ENCODE results near the gene JMJD8. TPM values are rescaled to one million over a fixed set of nuclear protein-coding genes. Genes with fewer than 3 reads are reported as not detected.

JMJD8 gene
- total and polyA plus RNA-seq, 8 donors: 41.7 to 72.6 (median 45.5) TPM

DNA sequence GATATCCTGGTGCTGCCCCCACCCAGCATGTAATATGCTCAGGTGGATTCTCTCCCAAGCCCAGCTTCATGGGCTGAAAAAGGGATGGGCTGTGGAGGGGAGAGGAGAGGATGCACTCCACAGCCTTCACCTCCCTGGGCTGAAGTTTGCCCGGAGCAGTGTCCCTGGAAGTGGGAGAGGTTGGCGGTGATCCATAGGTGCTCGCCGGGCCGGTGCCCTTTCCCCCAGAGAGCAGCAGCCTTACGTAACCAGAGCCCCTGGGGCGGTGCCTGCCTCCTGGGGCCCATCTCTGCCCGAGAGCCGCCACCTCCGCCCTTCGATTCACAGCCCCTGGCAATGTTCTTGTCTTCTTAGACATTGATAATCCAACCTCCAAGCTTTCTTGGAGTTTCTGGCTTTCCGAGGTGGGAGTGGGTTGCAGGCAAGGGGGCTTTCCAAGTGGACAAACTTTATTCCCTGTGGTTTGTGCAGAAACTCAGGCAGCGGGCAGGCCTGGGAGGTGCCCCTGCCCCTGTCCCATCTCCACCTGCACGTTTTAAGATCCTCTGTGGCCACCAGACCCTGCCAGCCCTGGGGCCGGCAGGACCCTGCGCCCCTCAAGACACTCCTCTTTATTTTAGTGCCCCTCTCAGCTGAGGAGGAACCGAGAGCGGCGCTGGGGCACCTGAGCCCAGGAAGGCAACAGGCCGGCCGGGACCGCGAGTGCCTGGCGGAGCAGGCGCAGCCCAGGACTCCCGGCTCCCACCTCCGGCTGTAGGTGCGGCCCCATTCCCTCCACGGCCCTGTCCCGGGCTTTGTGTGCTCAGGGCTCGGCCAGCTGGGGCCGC is 38.1 kb downstream of the JMJD8 start:
- intact Hi-C loops (cut with DNase I): no loop called here

DNA sequence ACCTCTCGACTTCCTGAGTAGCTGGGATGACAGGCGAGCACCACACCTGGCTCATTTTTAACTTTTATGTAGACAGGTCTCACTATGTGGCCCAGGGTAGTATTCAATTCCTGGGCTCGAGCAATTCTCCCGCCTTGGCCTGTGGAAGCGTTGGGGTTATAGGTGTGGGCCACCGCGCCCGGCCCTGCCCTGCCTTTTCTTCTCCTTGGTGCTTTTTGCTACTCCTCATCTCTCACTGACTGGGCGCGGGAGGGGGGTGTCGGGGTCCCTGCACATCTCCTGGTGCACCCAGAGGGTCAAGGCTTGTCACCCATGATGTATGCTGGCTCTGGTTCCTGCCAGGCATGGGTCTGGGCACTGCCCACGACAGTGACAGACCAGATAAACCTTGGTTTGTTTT is 39.6 kb downstream of the JMJD8 start:
- peaks cover 0 to 13% of the 10 kb centered on the region in 2 donors for H3K36me3 ChIP-seq
- peaks cover 24 to 65% of the 10 kb centered on the region in 2 donors for H3K4me1 ChIP-seq
- H3K9me3 ChIP-seq: no peaks in the 10 kb centered on the region
- intact Hi-C loops (cut with DNase I): no loop called here
- TF ChIP-seq, protein P1, sequence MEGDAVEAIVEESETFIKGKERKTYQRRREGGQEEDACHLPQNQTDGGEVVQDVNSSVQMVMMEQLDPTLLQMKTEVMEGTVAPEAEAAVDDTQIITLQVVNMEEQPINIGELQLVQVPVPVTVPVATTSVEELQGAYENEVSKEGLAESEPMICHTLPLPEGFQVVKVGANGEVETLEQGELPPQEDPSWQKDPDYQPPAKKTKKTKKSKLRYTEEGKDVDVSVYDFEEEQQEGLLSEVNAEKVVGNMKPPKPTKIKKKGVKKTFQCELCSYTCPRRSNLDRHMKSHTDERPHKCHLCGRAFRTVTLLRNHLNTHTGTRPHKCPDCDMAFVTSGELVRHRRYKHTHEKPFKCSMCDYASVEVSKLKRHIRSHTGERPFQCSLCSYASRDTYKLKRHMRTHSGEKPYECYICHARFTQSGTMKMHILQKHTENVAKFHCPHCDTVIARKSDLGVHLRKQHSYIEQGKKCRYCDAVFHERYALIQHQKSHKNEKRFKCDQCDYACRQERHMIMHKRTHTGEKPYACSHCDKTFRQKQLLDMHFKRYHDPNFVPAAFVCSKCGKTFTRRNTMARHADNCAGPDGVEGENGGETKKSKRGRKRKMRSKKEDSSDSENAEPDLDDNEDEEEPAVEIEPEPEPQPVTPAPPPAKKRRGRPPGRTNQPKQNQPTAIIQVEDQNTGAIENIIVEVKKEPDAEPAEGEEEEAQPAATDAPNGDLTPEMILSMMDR (IDR thresholded peaks at IDR 0.05): no peak
- DNase-seq: no peak
- H3K27ac ChIP-seq: no peak overlapping the region
- no peaks in the 10 kb centered on the region for H3K27me3 ChIP-seq
- no peak for ATAC-seq
- no peak overlapping the region for H3K4me3 ChIP-seq

More for the DNA sequence above, 38.1 kb downstream of the JMJD8 start:
- H3K9me3 ChIP-seq: no peaks in the 10 kb centered on the region
- DNase-seq (no peak), ATAC-seq (no peak)
- H3K4me1 ChIP-seq: peaks cover 31 to 76% of the 10 kb centered on the region in 2 donors
- TF ChIP-seq, protein P1 (IDR thresholded peaks at IDR 0.05): no peak
- no peaks in the 10 kb centered on the region for H3K27me3 ChIP-seq
- no peak overlapping the region for H3K27ac ChIP-seq
- H3K36me3 ChIP-seq: peaks cover 0 to 13% of the 10 kb centered on the region in 2 donors
- no peak overlapping the region for H3K4me3 ChIP-seq

DNA sequence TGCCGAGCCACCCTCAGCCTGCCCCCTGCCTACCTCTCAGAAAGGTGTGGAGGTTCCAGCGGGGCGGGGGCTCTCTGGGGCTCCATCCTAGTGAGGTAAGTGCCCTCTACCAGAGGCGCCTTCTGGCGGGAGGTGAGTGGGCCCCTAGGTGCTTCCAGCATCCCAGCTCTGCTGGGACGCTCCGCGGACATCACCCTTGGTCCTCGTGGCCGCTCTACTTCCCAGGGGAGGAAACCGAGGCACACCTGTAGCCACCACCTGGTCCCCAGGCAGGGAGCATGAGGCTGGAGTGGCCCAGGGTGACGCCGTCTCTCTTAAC is 41.1 kb downstream of the JMJD8 start:
- ATAC-seq (no peak), DNase-seq (no peak)
- H3K4me1 ChIP-seq: peaks cover 17 to 54% of the 10 kb centered on the region in 2 donors
- no peaks in the 10 kb centered on the region for H3K27me3 ChIP-seq
- H3K36me3 ChIP-seq: peaks cover 0 to 13% of the 10 kb centered on the region in 2 donors
- H3K27ac ChIP-seq: peak overlapping the region; percentile 75 to 84
- H3K9me3 ChIP-seq: no peaks in the 10 kb centered on the region
- TF ChIP-seq, protein P1 (IDR thresholded peaks at IDR 0.05): no peak
- H3K4me3 ChIP-seq: peak overlapping the region; percentile 71 to 72
- intact Hi-C loops (cut with DNase I): no loop called here

DNA sequence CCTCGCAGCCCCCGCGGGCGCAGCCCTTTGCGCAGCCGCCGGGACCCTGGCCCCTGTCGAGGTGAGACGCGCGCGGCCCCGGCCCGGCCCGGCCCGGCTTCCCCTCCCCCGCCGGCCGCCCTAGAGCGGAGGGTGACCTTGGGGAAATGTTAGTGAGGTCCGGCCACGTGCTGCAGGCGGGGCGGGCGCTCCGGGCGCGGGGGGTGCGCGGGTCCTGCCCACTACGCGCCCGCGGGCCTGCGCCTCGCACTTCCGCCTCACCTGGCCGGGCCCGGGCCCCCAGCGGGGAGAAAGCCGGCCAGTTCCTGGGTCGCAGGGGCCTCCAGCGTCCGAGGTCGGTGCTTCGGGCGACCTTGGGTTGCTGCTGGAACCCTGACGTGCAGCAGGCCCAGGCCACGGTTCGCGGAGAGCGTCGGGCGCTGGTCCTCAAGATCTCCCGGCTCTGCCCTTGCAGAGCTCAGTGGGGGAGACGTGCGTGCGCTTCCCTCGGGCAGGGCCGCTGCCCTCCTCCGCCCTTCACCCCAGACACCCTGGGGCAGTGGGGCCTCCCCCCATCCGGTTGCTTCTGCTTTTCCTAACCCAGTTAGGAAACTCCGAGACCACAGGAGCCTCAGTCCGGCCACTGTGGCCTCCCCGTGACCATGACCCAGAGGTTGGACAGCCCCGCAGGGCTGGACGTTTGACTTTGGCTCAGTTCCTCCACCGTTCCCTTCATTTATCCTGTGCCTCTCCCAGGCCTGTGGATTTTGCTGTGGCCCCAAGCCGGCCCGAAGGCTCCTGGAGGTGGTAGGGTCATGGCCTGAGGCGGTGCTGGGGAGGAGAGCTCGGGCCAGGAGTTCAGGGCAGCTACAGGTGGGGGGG is 41.7 kb downstream of the JMJD8 start:
- Histone ChIP-seq H3K27ac (peak overlapping the region; percentile 75 to 84), H3K36me3 (peaks cover 0 to 13% of the 10 kb centered on the region in 2 donors), H3K27me3 (no peaks in the 10 kb centered on the region), H3K4me1 (peaks cover 12 to 54% of the 10 kb centered on the region in 2 donors), H3K9me3 (no peaks in the 10 kb centered on the region), H3K4me3 (peak overlapping the region; percentile 71 to 72)
- intact Hi-C loops (cut with DNase I): no loop called here
- TF ChIP-seq, protein P1 (IDR thresholded peaks at IDR 0.05): no peak
- ATAC-seq (peak; percentile 71), DNase-seq (peak in 2 of 4 donors; percentile 83 to 91)

All from left lung (tissue), 10 donors.